Spinal cord (tissue), 10 donors: ENCODE measurements around the gene MUC12. TPM values are rescaled to one million over a fixed set of nuclear protein-coding genes. Genes with fewer than 3 reads are reported as not detected.
"Not testable (repeated sequence)": the region's sequence is repeated elsewhere in the genome, so short reads cannot be mapped to it uniquely, and the experiment has no call there.

Source experiments
- DNase-seq, 6 donors: peaks; one replicate each; pipeline versions ENCODE4 v3.0.0 to v3.0.0-alpha.2; 2013 to 2015; ENCODE audit warnings: low spot score in 6 of 6, low read depth in 4 of 6
- H3K27ac ChIP-seq: one replicate; pipeline ENCODE4 v1.5.1; 2013; ENCODE audit warnings: low read depth, low read length, control low read depth
- H3K27me3 ChIP-seq: one replicate; pipeline ENCODE4 v1.6.1; 2013; ENCODE audit warnings: low read length; ENCODE audit not compliant: control insufficient read depth, insufficient read depth
- H3K36me3 ChIP-seq: one replicate; pipeline ENCODE4 v1.6.1; 2013; ENCODE audit warnings: low read length; ENCODE audit not compliant: control insufficient read depth, insufficient read depth
- H3K4me1 ChIP-seq: one replicate; pipeline ENCODE4 v1.6.1; 2013; ENCODE audit warnings: low read length; ENCODE audit not compliant: control insufficient read depth, insufficient read depth
- H3K4me3 ChIP-seq: one replicate; pipeline ENCODE4 v1.5.1; 2013; ENCODE audit warnings: low read depth, low read length, control low read depth
- H3K9me3 ChIP-seq: one replicate; pipeline ENCODE4 v1.6.1; 2013; ENCODE audit warnings: low read length; ENCODE audit not compliant: control insufficient read depth, insufficient read depth
- WGBS: methylation state at CpG from one replicate; pipeline ENCODE4 v1.1.5; 2013; ENCODE audit warnings: missing lambda C conversion rate; ENCODE audit not compliant: insufficient coverage; 5-methylcytosine and 5-hydroxymethylcytosine counted together
- long read RNA-seq, 4 donors: transcript quantifications; one replicate each; lab custom pipeline, GENCODE V29; 2026
- polyA plus RNA-seq, 2 donors: library from polyadenylated mRNA; unstranded; fragments of 120-200 nt; gene quantifications; one replicate each; pipeline ENCODE4 v1.2.1, GENCODE V29; 2013; ENCODE audit not compliant: insufficient read length in 2 of 2
- total RNA-seq, 2 donors: library from RNA; depleted of rRNA in 1 of 2; stranded (reverse); fragments of 120-200 nt in 1 of 2; fragments of >200 nt in 1 of 2; gene quantifications; one replicate each; pipeline versions ENCODE4 v1.2.3 to v1.2.4, GENCODE V29; 2013 to 2014
- donor health status: healthy.

The MUC12 gene
- total RNA-seq (1 to 10 TPM in 1 of 2 donors, under 1 TPM in 1; 0.59 to 1.4 TPM), polyA plus RNA-seq (1 to 10 TPM; 1.9 to 2.2 TPM)
- long read RNA-seq, donor 1, partial matches to known transcripts: 0 of 5 reads
- long read RNA-seq, donor 1, other reads (novel, unspliced or antisense): 0 of 5 reads
- long read RNA-seq, donor 2: 0 reads
- long read RNA-seq, donor 3: 0 reads
- long read RNA-seq, donor 4, partial matches to known transcripts: 6 of 9 reads
- long read RNA-seq, donor 4, other reads (novel, unspliced or antisense): 0 of 9 reads

GRCh38 chr7:100969066-100969615 is at the start of gene MUC12:
Gene MUC12 (plus strand): TSS chr7:100969565. CDS start chr7:100969623, 58 bp downstream.
- Histone ChIP-seq H3K27me3 (peaks cover 53% of the 10 kb centered on the region), H3K27ac (no peak within 1 kb of the TSS), H3K4me1 (peaks cover 20% of the 10 kb centered on the region), H3K4me3 (no peak within 1 kb of the TSS), H3K36me3 (peaks cover 2% of the 10 kb centered on the region), H3K9me3 (no peaks in the 10 kb centered on the region)
- DNase-seq: no peak
- 46% methylated on average over 10 of the region's 12 CpGs for WGBS

- H3K9me3 ChIP-seq, H3K36me3 ChIP-seq, H3K4me3 ChIP-seq, H3K27ac ChIP-seq, H3K4me1 ChIP-seq, H3K27me3 ChIP-seq: not testable (repeated sequence)
- DNase-seq: peak in 1 of 6 donors; percentile 3
- WGBS: 59% methylated on average over 5 of the region's 9 CpGs
Observed at GRCh38 chr7:100919779-100920437, 49.5 kb upstream of the MUC12 start.

- Histone ChIP-seq H3K9me3 (no peaks in the 10 kb centered on the region), H3K4me3 (no peak overlapping the region), H3K4me1 (no peaks in the 10 kb centered on the region), H3K27me3 (no peaks in the 10 kb centered on the region), H3K27ac (no peak overlapping the region), H3K36me3 (no peaks in the 10 kb centered on the region)
- no peak for DNase-seq
Observed at GRCh38 chr7:100921039-100921438, 48.3 kb upstream of the MUC12 start.

GRCh38 chr7:100923616-100924015 is 45.7 kb upstream of the MUC12 start:
- not testable (repeated sequence) for H3K9me3 ChIP-seq, H3K27me3 ChIP-seq, DNase-seq, H3K4me1 ChIP-seq, H3K27ac ChIP-seq, H3K36me3 ChIP-seq, H3K4me3 ChIP-seq
- 58% methylated on average over 4 of the region's 4 CpGs for WGBS

GRCh38 chr7:100929808-100930174 is 39.6 kb upstream of the MUC12 start:
- Histone ChIP-seq H3K4me1 (no peaks in the 10 kb centered on the region), H3K27ac (no peak overlapping the region), H3K4me3 (no peak overlapping the region), H3K36me3 (no peaks in the 10 kb centered on the region), H3K27me3 (no peaks in the 10 kb centered on the region), H3K9me3 (peaks cover 2% of the 10 kb centered on the region)
- no peak for DNase-seq
- WGBS: 100% methylated on average over 1 of the region's 1 CpG

- no peak for DNase-seq
- Histone ChIP-seq H3K4me1 (no peaks in the 10 kb centered on the region), H3K27ac (no peak overlapping the region), H3K4me3 (no peak overlapping the region), H3K9me3 (peaks cover 2% of the 10 kb centered on the region), H3K36me3 (no peaks in the 10 kb centered on the region), H3K27me3 (no peaks in the 10 kb centered on the region)
- 28% methylated on average over 2 of the region's 4 CpGs for WGBS
Observed at GRCh38 chr7:100933734-100934133, 35.6 kb upstream of the MUC12 start.

GRCh38 chr7:100935381-100935780 is 34.0 kb upstream of the MUC12 start:
- H3K4me1 ChIP-seq, H3K27me3 ChIP-seq, H3K36me3 ChIP-seq, DNase-seq, H3K27ac ChIP-seq, H3K9me3 ChIP-seq, H3K4me3 ChIP-seq: not testable (repeated sequence)
- WGBS: no CpG with 5 or more reads among the region's 2 CpGs

GRCh38 chr7:100936167-100936566 is 33.2 kb upstream of the MUC12 start:
- not testable (repeated sequence) for DNase-seq, H3K9me3 ChIP-seq, H3K27me3 ChIP-seq, H3K36me3 ChIP-seq, H3K27ac ChIP-seq, H3K4me3 ChIP-seq, H3K4me1 ChIP-seq
- WGBS: 95% methylated on average over 4 of the region's 7 CpGs

- WGBS: 100% methylated on average over 2 of the region's 9 CpGs
- Histone ChIP-seq H3K4me3 (no peak overlapping the region), H3K9me3 (peaks cover 2% of the 10 kb centered on the region), H3K4me1 (no peaks in the 10 kb centered on the region), H3K36me3 (no peaks in the 10 kb centered on the region), H3K27me3 (no peaks in the 10 kb centered on the region), H3K27ac (no peak overlapping the region)
- peak in 1 of 6 donors; percentile 18 for DNase-seq
Observed at GRCh38 chr7:100942045-100942774, 27.2 kb upstream of the MUC12 start.
